Ovary (tissue), 9 donors: Measurements from ENCODE around the gene C11orf16. TPM values are rescaled to one million over a fixed set of nuclear protein-coding genes. Genes with fewer than 3 reads are reported as not detected.

Experiments
- DNase-seq, 5 donors: peaks; one replicate each; pipeline ENCODE4 v3.0.0-alpha.2; 2019 to 2020
- H3K27ac ChIP-seq, 2 donors: fragments of 200-600 bp; one replicate each; pipeline versions ENCODE4 v1.5.1 to v1.8.0; 2019 to 2022
- H3K27me3 ChIP-seq: fragments of 200-600 bp; one replicate; pipeline ENCODE4 v1.8.0; 2022
- H3K36me3 ChIP-seq: fragments of 200-600 bp; sonication (generic); one replicate; pipeline ENCODE4 v1.5.1; 2019
- H3K4me1 ChIP-seq: one replicate; pipeline ENCODE4 v1.8.1; 2013; ENCODE audit warnings: mild to moderate bottlenecking, moderate library complexity; ENCODE audit not compliant: insufficient read depth
- H3K4me3 ChIP-seq: fragments of 200-600 bp; sonication (generic); one replicate; pipeline ENCODE4 v1.5.1; 2017
- H3K9me3 ChIP-seq, 2 donors: fragments of 200-600 bp in 1 of 2; sonication (generic) in 1 of 2; one replicate each; pipeline versions ENCODE4 v1.5.1 to v1.8.1; 2013 to 2019; ENCODE audit warnings: mild to moderate bottlenecking in 1 of 2, moderate library complexity in 1 of 2
- EP300 ChIP-seq: sonication (generic); formaldehyde crosslinking; IDR thresholded peaks from one replicate; pipeline ENCODE4 v1.6.1; 2017; ENCODE audit warnings: antibody characterized with exemption
- POLR2A ChIP-seq: fragments of 450-650 bp; IDR thresholded peaks from one replicate; pipeline ENCODE4 v1.6.1; 2017; ENCODE audit warnings: antibody characterized with exemption, mild to moderate bottlenecking, moderate library complexity
- WGBS, 3 donors: extraction: QIAGEN DNeasy Blood & Tissue Kit in 1 of 3; methylation state at CpG; one replicate each; pipeline versions ENCODE4 v1.1.5 to v1.1.7; 2013 to 2017; 5-methylcytosine and 5-hydroxymethylcytosine counted together
- intact Hi-C, 4 donors: fragments of 100-400 bp; cut with DNase I; formaldehyde crosslinking; loops; one replicate each; pipeline versions ENCODE4 v1.11.0 to v1.15.1; 2022 to 2023
- polyA plus RNA-seq, 2 donors: library from polyadenylated mRNA; stranded (reverse); fragments of 200-250 nt in 1 of 2; fragments of 350-450 nt in 1 of 2; fragmentation: Illumina TruSeq in 1 of 2; extraction: RNeasy Lipid Tissue Mini Kit (QIAGEN cat#74804) in 1 of 2; gene quantifications; one replicate each; pipeline ENCODE4 v1.2.3, GENCODE V29; 2013 to 2014
- total RNA-seq, 7 donors: library from RNA; depleted of rRNA in 2 of 7; stranded (reverse); fragments of >200 nt in 2 of 7; fragmentation: NEBNext Ultra II Directional in 3 of 7; extraction: Animal tissue kit (Norgen Biotek cat#: 25700) in 3 of 7; gene quantifications; one replicate each; pipeline versions ENCODE4 v1.1.0 to v1.2.4, GENCODE V29; 2016 to 2023
- TF ChIP-seq, protein P1 (sequence below), 3 donors: fragments of 450-650 bp in 2 of 3; fragments of 200-600 bp in 1 of 3; IDR thresholded peaks; one replicate each; pipeline versions ENCODE4 v1.5.1 to v1.8.0; 2016 to 2022; ENCODE audit warnings: antibody characterized with exemption in 3 of 3, mild to moderate bottlenecking in 1 of 3
- donor health status: DM: no; HTN: no; CAD: no; lungs with moderate emphysema.
- donor health status: DM: no; HTN: no; CAD: no.
- donor health status: Bipolar disorder and iron deficiency.
- donor health status: DM: yes; HTN: yes; CAD: no.
- donor health status: DM: no; HTN: no; CAD: no.
- donor health status: DM: yes; HTN: yes; CAD: no.

Gene C11orf16
- total and polyA plus RNA-seq, 9 donors, result 0.20 to 3.7 (median 0.96) TPM; not detected in 5

- H3K27ac ChIP-seq, result peak overlapping the region in 1 of 2 donors; percentile 73
- H3K36me3 ChIP-seq, result no peaks in the 10 kb centered on the region
- no peak for DNase-seq
- intact Hi-C loops, result loop anchor here in 1 of 4 donors (5.0 kb wide), 2 partner anchors 42 to 43 kb away; no protein-coding TSS in a partner anchor
- no peak overlapping the region for H3K4me3 ChIP-seq
- 35 to 47% (median 37%) methylated on average over 4 of the region's 4 CpGs for WGBS, 3 donors
- TF ChIP-seq EP300, result no peak
- TF ChIP-seq, protein P1, sequence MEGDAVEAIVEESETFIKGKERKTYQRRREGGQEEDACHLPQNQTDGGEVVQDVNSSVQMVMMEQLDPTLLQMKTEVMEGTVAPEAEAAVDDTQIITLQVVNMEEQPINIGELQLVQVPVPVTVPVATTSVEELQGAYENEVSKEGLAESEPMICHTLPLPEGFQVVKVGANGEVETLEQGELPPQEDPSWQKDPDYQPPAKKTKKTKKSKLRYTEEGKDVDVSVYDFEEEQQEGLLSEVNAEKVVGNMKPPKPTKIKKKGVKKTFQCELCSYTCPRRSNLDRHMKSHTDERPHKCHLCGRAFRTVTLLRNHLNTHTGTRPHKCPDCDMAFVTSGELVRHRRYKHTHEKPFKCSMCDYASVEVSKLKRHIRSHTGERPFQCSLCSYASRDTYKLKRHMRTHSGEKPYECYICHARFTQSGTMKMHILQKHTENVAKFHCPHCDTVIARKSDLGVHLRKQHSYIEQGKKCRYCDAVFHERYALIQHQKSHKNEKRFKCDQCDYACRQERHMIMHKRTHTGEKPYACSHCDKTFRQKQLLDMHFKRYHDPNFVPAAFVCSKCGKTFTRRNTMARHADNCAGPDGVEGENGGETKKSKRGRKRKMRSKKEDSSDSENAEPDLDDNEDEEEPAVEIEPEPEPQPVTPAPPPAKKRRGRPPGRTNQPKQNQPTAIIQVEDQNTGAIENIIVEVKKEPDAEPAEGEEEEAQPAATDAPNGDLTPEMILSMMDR (IDR thresholded peaks at IDR 0.05), result no peak
- peaks cover 9% of the 10 kb centered on the region for H3K4me1 ChIP-seq
- no peaks in the 10 kb centered on the region for H3K9me3 ChIP-seq
- no peaks in the 10 kb centered on the region for H3K27me3 ChIP-seq
Observed at GRCh38 chr11:8914661-8915018, 18.1 kb downstream of the C11orf16 start.

GRCh38 chr11:8913961-8914660 is 18.6 kb downstream of the C11orf16 start:
- Histone ChIP-seq H3K9me3 (no peaks in the 10 kb centered on the region), H3K27me3 (no peaks in the 10 kb centered on the region), H3K4me3 (no peak overlapping the region), H3K36me3 (no peaks in the 10 kb centered on the region), H3K27ac (peak overlapping the region; percentile 18 to 73), H3K4me1 (peaks cover 9% of the 10 kb centered on the region)
- DNase-seq, result peak in 4 of 5 donors; percentile 25 to 56 (median 42)
- intact Hi-C loops, result loop anchor here in 1 of 4 donors (5.0 kb wide), 1 partner anchor 42 kb away; no protein-coding TSS in a partner anchor
- TF ChIP-seq, protein P1 (IDR thresholded peaks at IDR 0.05), result peak; percentile 28 to 36 (median 33)
- TF ChIP-seq POLR2A, result no peak
- TF ChIP-seq EP300, result no peak
- 2 to 4% (median 4%) methylated on average over 9 of the region's 9 CpGs for WGBS, 3 donors

DNA sequence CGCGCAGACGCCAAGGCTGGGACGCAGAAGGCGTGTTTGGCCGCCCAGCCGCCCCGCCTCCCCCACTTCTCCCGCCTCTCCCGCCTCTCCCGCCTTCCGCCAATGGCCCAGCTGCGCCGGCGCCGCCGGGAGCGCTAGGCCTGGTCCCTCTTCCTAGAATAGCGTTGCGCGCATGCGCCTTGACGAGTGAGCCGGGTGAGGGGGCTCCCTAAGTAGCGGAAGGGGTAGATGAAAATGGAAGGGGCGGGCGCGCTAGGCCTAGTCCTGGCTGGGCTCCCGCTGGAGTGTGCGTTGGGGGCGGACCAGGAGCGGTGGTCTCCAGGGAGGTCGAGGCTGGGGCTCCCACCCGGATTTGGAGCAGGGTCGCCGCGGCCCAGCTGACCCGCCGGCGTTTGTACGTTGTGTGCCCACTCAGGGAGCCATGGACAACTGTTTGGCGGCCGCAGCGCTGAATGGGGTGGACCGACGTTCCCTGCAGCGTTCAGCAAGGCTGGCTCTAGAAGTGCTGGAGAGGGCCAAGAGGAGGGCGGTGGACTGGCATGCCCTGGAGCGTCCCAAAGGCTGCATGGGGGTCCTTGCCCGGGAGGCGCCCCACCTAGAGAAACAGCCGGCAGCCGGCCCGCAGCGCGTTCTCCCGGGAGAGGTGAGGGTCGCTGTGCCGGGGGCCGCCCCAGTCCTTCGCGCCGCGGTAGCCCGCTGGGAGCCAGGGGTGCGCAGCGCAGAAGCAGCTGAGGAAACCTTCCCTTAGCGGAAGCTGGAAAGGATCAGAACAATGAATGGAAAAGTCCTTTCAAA is 21.5 kb downstream of the C11orf16 start, which contains the start of gene AKIP1:
TSS of gene AKIP1 (plus strand) at position 161 of the 795 bp plus-strand sequence. CDS start at position 422, 261 bp downstream.
- no peaks in the 10 kb centered on the region for H3K36me3 ChIP-seq
- 0 to 1% (median 0%) methylated on average over 63 to 68 of the region's 68 CpGs for WGBS, 3 donors
- no peak for TF ChIP-seq EP300
- TF ChIP-seq POLR2A, result peak; percentile 57
- H3K4me1 ChIP-seq, result peaks cover 6% of the 10 kb centered on the region
- peak within 1 kb of the TSS; percentile 78 to 82 for H3K27ac ChIP-seq
- H3K4me3 ChIP-seq, result peak within 1 kb of the TSS; percentile 83
- intact Hi-C loops, result loop anchor here in 2 of 4 donors (2.0 to 5.0 kb wide), 2 partner anchors 39 to 52 kb away; no protein-coding TSS in a partner anchor
- peak; percentile 97 to 98 (median 98) for DNase-seq
- no peaks in the 10 kb centered on the region for H3K27me3 ChIP-seq
- no peaks in the 10 kb centered on the region for H3K9me3 ChIP-seq

- H3K36me3 ChIP-seq, result no peaks in the 10 kb centered on the region
- DNase-seq, result no peak
- H3K27ac ChIP-seq, result no peak overlapping the region
- H3K4me1 ChIP-seq, result peaks cover 6% of the 10 kb centered on the region
- H3K4me3 ChIP-seq, result peak overlapping the region; percentile 83
- intact Hi-C loops, result loop anchor here in 2 of 4 donors (2.0 to 5.0 kb wide), 2 partner anchors 38 to 52 kb away; no protein-coding TSS in a partner anchor
- H3K9me3 ChIP-seq, result no peaks in the 10 kb centered on the region
- TF ChIP-seq POLR2A (no peak), EP300 (no peak)
- TF ChIP-seq, protein P1 (IDR thresholded peaks at IDR 0.05), result no peak
- H3K27me3 ChIP-seq, result no peaks in the 10 kb centered on the region
- 1 to 7% (median 2%) methylated on average over 16 to 19 of the region's 19 CpGs for WGBS, 3 donors
Observed at GRCh38 chr11:8910649-8911026, 22.1 kb downstream of the C11orf16 start.
